Kidney glomerular epithelial cell (primary cell): ENCODE data around the gene MIXL1.
"Not testable (repeated sequence)": the region's sequence is repeated elsewhere in the genome, so short reads cannot be mapped to it uniquely, and the experiment has no call there.

Experiments
- DNase-seq: peaks from one replicate; lab custom pipeline; 2025; lab: John Stamatoyannopoulos, UW

The MIXL1 gene

GRCh38 chr1:226223157-226223785 is at the start of gene MIXL1:
MIXL1 (plus strand) TSS chr1:226223664; CDS start chr1:226223682, 18 bp downstream.
- no peak for DNase-seq

- no peak for DNase-seq
Measured at GRCh38 chr1:226176870-226177269, 46.6 kb upstream of the MIXL1 start.

- DNase-seq, result peak; percentile 80
Measured at GRCh38 chr1:226181996-226182714, 41.3 kb upstream of the MIXL1 start.

DNA sequence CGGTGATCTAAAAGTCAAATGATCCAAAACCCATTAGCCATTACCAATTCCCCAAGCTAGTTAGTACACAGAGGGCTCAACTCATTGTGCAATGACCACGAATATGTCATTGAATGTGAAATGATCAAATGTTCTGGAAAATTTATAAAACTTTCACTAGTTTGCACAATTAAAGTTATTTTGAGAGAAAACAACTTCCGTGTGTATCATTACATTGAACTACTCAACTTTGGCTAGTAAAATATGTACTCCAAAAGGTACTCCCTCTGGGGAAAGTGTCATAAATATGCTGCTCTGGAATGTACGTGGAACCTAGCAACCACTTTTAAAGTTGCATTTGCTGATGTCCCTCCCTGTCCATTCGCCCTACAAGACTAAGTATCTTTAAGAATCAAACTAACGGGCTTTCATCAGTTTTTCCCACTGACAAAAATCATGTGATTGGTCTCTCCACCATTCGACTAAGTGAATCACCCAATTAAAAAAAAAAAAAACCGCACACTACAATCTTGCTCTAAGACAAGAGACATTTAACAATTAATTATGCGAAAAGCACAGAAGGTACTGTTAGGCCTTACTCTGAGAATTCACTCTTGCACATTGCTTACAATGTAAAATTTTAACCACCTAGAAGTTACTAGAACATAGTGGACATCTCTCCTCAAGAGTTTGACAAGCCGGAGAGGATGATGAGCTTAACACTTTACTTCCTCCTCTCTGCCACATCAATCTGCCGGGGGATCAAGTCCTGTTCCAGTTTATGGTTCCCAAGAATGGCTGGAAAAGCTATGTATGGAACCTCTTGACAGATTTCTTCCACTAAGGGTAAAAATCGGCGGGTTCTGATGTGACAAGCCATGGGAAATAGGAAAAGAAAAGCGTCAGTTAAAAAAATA is 38.1 kb upstream of the MIXL1 start:
- DNase-seq, result no peak

DNA sequence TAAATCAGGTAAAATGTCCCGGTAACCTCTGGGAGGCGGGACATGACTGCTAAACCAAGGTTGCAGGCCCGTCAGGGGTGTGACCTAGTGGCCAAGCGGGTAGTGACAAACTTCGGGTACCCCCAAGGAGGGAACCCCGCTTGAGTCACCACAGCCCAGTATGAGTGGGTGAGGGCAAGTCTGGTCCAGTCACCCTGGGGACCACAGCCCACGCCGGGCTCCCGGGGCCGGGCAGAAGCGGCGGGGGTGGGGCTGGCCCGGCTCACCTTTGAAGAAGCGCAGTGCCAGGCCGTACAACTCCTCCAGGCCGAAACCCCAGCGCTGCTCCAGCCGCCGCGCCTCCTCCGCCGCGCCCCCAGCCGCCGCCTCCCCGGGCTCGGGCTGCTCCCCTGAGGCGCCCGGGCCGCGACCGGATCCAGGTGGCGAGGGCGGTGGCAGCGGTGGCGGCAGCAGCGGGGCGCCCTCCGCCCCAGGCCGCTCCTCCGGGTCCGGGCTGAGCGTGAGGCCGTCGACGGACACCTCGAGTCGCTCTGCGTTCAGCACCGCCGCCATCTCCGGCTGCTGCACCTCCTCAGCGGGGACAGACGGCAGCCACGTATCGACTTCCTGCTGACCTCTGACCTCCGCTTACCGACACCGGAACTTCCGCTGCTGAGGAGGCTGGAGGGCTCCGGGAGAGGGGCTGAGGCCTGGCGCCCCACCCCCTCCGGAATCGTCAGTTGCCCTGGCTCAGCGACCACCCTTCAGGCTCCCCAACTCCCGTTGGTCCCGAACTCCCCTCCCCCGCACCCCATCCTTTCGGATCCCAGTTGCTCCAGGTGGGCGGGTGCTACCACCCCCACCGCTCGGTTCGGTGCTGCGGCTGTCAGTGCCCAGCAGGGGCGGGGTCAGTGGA is 37.1 kb upstream of the MIXL1 start, which contains the start of gene ACBD3:
TSS of gene ACBD3 (minus strand) at position 618 of the 895 bp plus-strand sequence. CDS start at position 552, 66 bp downstream.
- peak; percentile 72 for DNase-seq

- DNase-seq, result no peak
Measured at GRCh38 chr1:226187019-226187322, 36.5 kb upstream of the MIXL1 start.

- DNase-seq, result no peak
Measured at GRCh38 chr1:226187380-226187779, 36.1 kb upstream of the MIXL1 start.

GRCh38 chr1:226195144-226195543 is 28.3 kb upstream of the MIXL1 start:
- no peak for DNase-seq

DNA sequence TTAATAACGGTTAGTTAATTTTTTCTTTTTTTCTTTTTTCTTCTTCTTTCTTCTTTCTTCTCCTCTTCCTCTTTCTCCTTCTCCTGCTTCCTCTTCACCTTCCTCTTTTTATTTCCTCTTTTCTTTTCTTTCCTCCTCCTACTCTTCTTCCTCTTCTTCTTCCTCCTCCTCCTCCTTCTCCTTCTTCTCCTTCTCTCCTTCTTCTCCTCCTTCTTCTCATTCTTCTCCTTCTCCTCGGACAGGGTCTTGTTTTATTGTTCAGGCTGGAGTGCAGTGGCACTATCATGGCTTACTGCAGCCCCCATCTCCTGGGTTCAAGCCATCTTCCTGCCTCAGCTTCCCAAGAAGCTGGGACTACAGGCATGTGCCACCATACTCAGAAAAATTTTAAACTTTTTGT is 23.5 kb upstream of the MIXL1 start:
- DNase-seq, result no peak

GRCh38 chr1:226201029-226201593 is 22.4 kb upstream of the MIXL1 start:
- DNase-seq, result no peak

- DNase-seq, result no peak
Measured at GRCh38 chr1:226202246-226202645, 21.2 kb upstream of the MIXL1 start.

DNA sequence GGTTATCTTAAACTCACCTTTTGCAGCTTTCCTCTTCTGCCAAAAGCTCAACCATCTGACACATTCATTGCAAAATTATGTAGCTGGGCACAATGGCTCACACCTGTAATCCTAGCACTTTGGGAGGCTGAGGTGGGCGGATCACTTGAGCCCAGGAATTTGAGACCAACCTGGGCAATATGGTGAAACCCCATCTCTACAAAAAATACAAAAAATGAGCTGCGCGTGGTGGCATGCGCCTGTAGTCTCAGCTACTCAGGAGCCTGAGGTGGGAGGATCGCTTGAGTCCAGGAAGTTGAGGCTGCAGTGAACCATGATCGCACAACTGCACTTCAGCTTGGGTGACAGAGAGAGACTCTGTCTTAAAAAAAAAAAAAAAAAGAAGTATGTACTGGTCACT is 20.8 kb upstream of the MIXL1 start:
- DNase-seq, result not testable (repeated sequence)

GRCh38 chr1:226203240-226203639 is 20.2 kb upstream of the MIXL1 start:
- no peak for DNase-seq

DNA sequence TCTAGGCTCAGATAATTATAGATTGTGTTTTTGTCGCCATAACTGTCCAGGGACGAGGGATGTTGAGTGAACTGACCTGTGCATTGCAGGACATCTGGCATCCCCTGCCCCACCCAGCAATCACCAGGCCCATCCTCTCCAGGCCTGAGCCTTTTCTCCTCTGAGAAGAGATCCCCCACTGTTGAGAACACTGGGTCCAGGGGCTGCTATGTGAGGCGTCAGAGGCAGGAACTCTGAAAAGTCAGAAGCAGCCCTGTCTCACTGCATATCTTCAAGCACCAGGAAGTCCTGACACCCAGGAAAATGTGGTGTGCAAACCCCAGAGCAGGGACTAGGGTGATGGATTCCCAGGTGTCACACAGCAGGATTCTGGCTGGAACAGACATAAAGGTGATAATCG is 19.8 kb upstream of the MIXL1 start:
- DNase-seq, result no peak

DNA sequence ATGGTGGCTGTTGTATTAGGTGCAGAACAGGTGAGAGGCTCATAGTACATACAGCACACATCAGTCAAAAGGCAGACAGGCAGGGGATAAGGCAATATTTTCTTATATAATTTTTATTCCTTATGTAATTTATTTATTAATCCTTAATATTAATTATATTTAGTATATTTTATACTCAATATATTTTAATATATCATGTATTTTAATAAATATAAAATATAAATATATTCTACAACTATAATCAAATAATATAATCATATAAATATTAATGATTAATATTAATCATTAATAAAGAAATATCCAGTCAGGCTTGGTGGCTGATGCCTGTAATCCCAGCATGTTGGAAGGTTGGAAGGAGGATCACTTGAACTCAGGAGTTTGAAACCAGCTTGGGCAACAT is 19.3 kb upstream of the MIXL1 start:
- DNase-seq, result no peak

DNA sequence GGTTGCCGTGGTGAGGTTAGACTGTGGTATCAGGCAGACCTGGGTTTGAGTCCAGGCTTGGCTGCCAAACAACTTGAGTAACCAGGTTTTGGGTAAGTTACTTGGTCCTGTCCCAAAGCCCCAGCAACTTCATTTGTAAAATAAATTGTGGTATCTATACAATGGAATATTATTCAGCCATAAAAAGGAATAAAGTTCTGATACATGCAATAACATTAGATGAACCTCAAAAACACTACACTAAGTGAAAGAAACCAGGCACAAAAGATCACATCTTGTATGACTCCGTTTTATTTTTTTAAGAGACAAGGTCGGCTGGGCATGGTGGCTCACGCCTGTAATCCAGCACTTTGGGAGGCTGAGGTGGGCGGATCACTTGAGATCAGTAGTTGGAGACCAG is 16.4 kb upstream of the MIXL1 start:
- no peak for DNase-seq

DNA sequence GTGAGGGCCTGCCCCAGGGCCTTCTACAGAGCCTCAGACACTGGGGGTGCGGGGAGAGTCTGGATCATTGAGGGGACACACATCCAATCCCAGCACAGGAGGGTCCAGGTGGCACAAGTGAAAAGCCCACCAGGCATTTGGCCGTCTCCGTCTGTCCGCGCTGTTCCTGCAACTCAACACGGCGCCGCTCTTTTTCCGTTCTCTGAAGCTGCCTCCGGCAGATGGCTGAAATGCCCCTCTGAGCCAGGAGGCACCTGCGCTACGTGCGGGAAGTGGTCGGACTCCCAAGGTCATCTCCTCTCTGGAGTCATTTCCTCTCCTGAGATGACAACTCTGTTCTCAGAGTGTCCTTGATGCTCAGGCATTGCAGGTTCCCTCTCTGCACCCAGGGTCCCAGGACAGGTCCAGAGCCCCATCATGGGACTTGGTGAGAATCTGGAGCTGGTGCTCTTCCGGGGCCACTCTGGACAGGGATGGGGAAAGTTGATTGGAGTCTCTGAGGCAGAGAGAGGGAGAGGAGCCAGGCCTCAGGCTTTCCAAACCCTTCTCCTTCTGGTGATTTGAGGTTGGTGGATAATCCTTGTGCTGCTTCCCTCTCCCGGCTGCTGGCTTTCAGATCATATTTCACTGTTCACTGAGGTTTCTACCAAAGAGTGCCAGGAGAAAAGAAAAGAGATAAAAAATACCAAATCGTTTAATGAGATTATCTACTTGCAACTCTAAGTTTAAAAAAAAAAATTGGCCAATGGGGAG is 14.0 kb upstream of the MIXL1 start:
- DNase-seq, result no peak

GRCh38 chr1:226210571-226211176 is 12.8 kb upstream of the MIXL1 start:
- DNase-seq, result no peak

GRCh38 chr1:226211181-226211821 is 12.2 kb upstream of the MIXL1 start:
- no peak for DNase-seq

- no peak for DNase-seq
Measured at GRCh38 chr1:226212545-226212944, 10.9 kb upstream of the MIXL1 start.
